GM18520 (cell line): Measurements from ENCODE around the gene SLC26A4.
A peak's percentile ranks its signal among the peaks of the same experiment; 100 is the strongest.

ENCODE experiments used
- ATAC-seq: cut with Tn5 transposase; IDR thresholded peaks from one replicate; pipeline ENCODE4 v1.9.1; 2021; ENCODE audit not compliant: unreplicated experiment

The SLC26A4 gene

GRCh38 chr7:107743567-107744344, 83.1 kb downstream of the SLC26A4 start, which contains the start of gene CBLL1:
Gene CBLL1 (plus strand): TSS chr7:107744142. CDS start chr7:107744164, 22 bp downstream.
- peak; percentile 80 for ATAC-seq

GRCh38 chr7:107744345-107744750, 83.7 kb downstream of the SLC26A4 start:
- peak; percentile 19 for ATAC-seq

- ATAC-seq = no peak
These were observed 85.4 kb downstream of the SLC26A4 start for GRCh38 chr7:107746006-107746405.

GRCh38 chr7:107751113-107751512, 90.5 kb downstream of the SLC26A4 start:
- ATAC-seq = no peak

GRCh38 chr7:107754642-107755041, 94.0 kb downstream of the SLC26A4 start:
- ATAC-seq = no peak

GRCh38 chr7:107758667-107759066, 98.0 kb downstream of the SLC26A4 start:
- no peak for ATAC-seq

GRCh38 chr7:107767391-107767790, 106.8 kb downstream of the SLC26A4 start:
- ATAC-seq = no peak
